Upper lobe of left lung (tissue), 6 donors: Measurements from ENCODE around the gene ABCD1. TPM values are rescaled to one million over a fixed set of nuclear protein-coding genes. Genes with fewer than 3 reads are reported as not detected.
"Not testable (repeated sequence)": the region's sequence is repeated elsewhere in the genome, so short reads cannot be mapped to it uniquely, and the experiment has no call there.

Experiments
- ATAC-seq, 2 donors: fragments of 200-7000 bp; cut with Tn5 transposase; one replicate each; pipeline ENCODE4 v1.9.1; 2022; ENCODE audit warnings: mild to moderate bottlenecking in 2 of 2, moderate library complexity in 2 of 2; ENCODE audit not compliant: low FRiP score in 2 of 2
- DNase-seq, 2 donors: peaks; one replicate each; pipeline ENCODE4 v3.0.0-alpha.2; 2019 to 2020
- H3K27ac ChIP-seq, 4 donors: fragments of 200-600 bp; sonication (generic); one replicate each; pipeline ENCODE4 v1.5.1; 2016 to 2019
- H3K27me3 ChIP-seq, 4 donors: fragments of 200-600 bp; sonication (generic); one replicate each; pipeline ENCODE4 v1.5.1; 2017 to 2019
- H3K36me3 ChIP-seq, 4 donors: fragments of 200-600 bp; sonication (generic); one replicate each; pipeline ENCODE4 v1.5.1; 2016 to 2019
- H3K4me1 ChIP-seq, 4 donors: fragments of 200-600 bp; sonication (generic); one replicate each; pipeline ENCODE4 v1.5.1; 2018 to 2019
- H3K4me3 ChIP-seq, 4 donors: fragments of 200-600 bp; sonication (generic); one replicate each; pipeline ENCODE4 v1.5.1; 2017 to 2019; ENCODE audit warnings: mild to moderate bottlenecking in 2 of 4, moderate library complexity in 1 of 4
- H3K9me3 ChIP-seq, 4 donors: fragments of 200-600 bp; sonication (generic); one replicate each; pipeline ENCODE4 v1.5.1; 2018 to 2019
- EP300 ChIP-seq, 4 donors: sonication (generic); formaldehyde crosslinking; IDR thresholded peaks; one replicate each; pipeline ENCODE4 v1.5.1; 2017; ENCODE audit warnings: antibody characterized with exemption in 4 of 4, control low read depth in 2 of 4
- POLR2A ChIP-seq, 4 donors: fragments of 450-650 bp; IDR thresholded peaks; one replicate each; pipeline ENCODE4 v1.5.1; 2016 to 2017; ENCODE audit warnings: antibody characterized with exemption in 4 of 4, mild to moderate bottlenecking in 2 of 4
- POLR2AphosphoS5 ChIP-seq, 2 donors: sonication (generic); formaldehyde crosslinking; IDR thresholded peaks; one replicate each; pipeline ENCODE4 v1.5.1; 2017; ENCODE audit warnings: antibody characterized with exemption in 2 of 2
- WGBS, 2 donors: methylation state at CpG; one replicate each; pipeline ENCODE4 v1.1.5; 2017 to 2018; 5-methylcytosine and 5-hydroxymethylcytosine counted together
- total RNA-seq, 6 donors: library from RNA; depleted of rRNA in 4 of 6; stranded (reverse); fragments of >200 nt in 4 of 6; gene quantifications; one replicate each; pipeline versions ENCODE4 v1.1.0 to v1.2.1, GENCODE V29; 2016 to 2021
- TF ChIP-seq, protein P1 (sequence below), 6 experiments: fragments of 450-650 bp in 4 of 6; fragments of 200-600 bp in 2 of 6; sonication (generic) in 2 of 6; IDR thresholded peaks; one replicate each; pipeline ENCODE4 v1.5.1; 2016 to 2019; ENCODE audit warnings: antibody characterized with exemption in 6 of 6
- donor health status: DM: no; HTN: no; CAD: no; lungs with moderate emphysema.
- donor health status: DM: no; HTN: yes; CAD: no; lungs with severe emphysema.

Gene ABCD1
- total RNA-seq, 6 donors from 2014 or later = 9.8 to 28.1 (median 17.9) TPM

DNA sequence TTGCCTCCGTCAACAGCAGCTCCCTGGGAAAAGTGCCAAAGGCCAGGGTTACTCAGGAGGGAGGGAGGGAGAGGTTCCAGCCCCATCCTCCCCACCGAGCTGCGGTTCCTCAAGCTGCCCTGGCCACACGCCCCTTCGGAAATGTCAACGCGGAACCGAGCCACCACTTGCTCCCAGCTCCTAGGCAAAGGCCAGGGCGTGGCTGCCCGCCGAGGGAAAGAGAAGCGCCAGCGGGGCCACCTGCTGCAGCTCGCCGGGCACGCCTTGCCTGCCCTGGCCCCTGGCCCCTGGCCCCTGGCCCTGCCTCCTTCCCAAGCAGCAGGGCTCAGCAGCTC, 21.7 kb upstream of the ABCD1 start:
- H3K4me1 ChIP-seq = peaks cover 0 to 8% (median 2%) of the 10 kb centered on the region in 4 donors
- TF ChIP-seq POLR2AphosphoS5 (IDR thresholded peaks at IDR 0.05) = no peak
- TF ChIP-seq, protein P1, sequence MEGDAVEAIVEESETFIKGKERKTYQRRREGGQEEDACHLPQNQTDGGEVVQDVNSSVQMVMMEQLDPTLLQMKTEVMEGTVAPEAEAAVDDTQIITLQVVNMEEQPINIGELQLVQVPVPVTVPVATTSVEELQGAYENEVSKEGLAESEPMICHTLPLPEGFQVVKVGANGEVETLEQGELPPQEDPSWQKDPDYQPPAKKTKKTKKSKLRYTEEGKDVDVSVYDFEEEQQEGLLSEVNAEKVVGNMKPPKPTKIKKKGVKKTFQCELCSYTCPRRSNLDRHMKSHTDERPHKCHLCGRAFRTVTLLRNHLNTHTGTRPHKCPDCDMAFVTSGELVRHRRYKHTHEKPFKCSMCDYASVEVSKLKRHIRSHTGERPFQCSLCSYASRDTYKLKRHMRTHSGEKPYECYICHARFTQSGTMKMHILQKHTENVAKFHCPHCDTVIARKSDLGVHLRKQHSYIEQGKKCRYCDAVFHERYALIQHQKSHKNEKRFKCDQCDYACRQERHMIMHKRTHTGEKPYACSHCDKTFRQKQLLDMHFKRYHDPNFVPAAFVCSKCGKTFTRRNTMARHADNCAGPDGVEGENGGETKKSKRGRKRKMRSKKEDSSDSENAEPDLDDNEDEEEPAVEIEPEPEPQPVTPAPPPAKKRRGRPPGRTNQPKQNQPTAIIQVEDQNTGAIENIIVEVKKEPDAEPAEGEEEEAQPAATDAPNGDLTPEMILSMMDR (IDR thresholded peaks at IDR 0.05) = no peak
- TF ChIP-seq EP300 (IDR thresholded peaks at IDR 0.05) = no peak
- no peaks in the 10 kb centered on the region for H3K27me3 ChIP-seq
- WGBS, 2 donors = 66 to 73% methylated on average over 9 to 16 of the region's 16 CpGs
- ATAC-seq (no peak), DNase-seq (peak; percentile 50 to 63)
- H3K9me3 ChIP-seq = no peaks in the 10 kb centered on the region
- no peak overlapping the region for H3K27ac ChIP-seq
- no peak overlapping the region for H3K4me3 ChIP-seq
- H3K36me3 ChIP-seq = peaks cover 0 to 59% (median 17%) of the 10 kb centered on the region in 4 donors

DNA sequence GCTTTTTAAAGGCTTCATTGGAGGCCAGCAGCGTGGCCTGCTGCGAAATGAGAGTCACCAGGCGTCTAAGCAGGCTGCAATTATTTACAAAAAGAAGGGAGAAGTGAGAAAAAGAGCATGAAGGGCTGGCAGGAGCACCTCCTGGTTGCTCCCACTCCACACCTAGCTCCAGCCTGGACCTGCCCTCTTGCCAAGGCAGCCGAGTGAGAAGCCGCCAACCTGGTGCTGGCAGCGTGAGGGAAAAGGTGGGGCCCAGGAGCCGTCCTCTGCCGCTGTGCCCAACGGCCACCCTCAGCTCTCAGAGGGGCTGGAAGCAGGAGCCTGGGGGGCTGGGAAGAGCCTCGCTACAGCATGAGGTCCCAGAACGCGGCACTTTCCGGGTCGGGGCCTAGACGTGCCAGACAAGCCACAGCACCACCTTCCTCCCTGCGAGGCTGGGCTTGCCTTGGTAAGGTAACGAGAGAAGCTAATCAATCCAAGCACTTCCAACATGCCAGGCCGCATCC, 20.6 kb upstream of the ABCD1 start:
- ATAC-seq (no peak), DNase-seq (no peak)
- no peak overlapping the region for H3K27ac ChIP-seq
- TF ChIP-seq POLR2A (IDR thresholded peaks at IDR 0.05) (no peak), POLR2AphosphoS5 (IDR thresholded peaks at IDR 0.05) (no peak), EP300 (IDR thresholded peaks at IDR 0.05) (no peak)
- TF ChIP-seq, protein P1 (IDR thresholded peaks at IDR 0.05) = no peak
- H3K36me3 ChIP-seq = peaks cover 0 to 58% (median 17%) of the 10 kb centered on the region in 4 donors
- H3K9me3 ChIP-seq = no peaks in the 10 kb centered on the region
- 84 to 100% methylated on average over 7 to 16 of the region's 18 CpGs for WGBS, 2 donors
- H3K4me3 ChIP-seq = no peak overlapping the region
- peaks cover 0 to 8% (median 2%) of the 10 kb centered on the region in 4 donors for H3K4me1 ChIP-seq
- H3K27me3 ChIP-seq = no peaks in the 10 kb centered on the region

DNA sequence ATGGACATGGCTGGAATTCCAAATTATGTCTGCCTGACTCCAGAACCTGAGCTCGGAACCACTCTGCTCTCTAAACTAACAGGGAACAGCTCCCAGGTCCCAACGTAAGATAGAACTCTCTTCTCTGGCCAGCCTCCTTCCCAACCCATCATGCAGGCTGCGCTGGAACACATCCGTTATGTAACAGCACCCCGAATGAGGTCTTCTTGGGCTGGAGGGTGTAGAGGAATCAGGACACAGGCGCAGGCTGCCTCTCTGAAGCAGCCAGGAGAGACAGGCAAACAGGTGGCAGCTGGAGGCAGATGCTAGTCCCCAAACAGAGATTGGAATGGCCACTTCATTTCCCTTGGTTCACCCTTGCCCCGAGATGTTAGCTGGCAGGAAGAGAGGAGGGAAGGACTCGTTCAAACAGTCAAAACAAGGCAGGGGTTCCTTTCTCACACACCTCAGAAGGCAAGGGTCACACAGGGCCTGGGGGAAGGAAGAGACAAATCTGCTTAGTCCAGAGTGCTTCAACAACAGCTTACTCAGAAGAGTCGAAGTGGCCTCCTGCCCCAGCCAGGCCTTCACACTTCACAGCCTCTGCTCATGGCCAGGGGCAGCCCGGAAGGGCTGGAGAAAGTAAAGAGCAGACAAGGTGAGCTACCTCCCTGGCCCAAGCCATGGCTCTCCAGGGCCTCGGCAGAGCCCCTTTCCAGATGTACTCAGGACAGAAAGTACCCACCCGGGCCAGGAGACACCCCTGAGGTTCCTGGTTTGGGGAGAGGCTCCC, 19.8 kb upstream of the ABCD1 start:
- H3K9me3 ChIP-seq, DNase-seq, ATAC-seq, H3K4me3 ChIP-seq, H3K27me3 ChIP-seq, H3K27ac ChIP-seq, H3K4me1 ChIP-seq: not testable (repeated sequence)
- peaks cover 0 to 58% (median 18%) of the 10 kb centered on the region in 4 donors for H3K36me3 ChIP-seq
- WGBS, 2 donors = 71 to 80% methylated on average over 1 to 12 of the region's 12 CpGs

DNA sequence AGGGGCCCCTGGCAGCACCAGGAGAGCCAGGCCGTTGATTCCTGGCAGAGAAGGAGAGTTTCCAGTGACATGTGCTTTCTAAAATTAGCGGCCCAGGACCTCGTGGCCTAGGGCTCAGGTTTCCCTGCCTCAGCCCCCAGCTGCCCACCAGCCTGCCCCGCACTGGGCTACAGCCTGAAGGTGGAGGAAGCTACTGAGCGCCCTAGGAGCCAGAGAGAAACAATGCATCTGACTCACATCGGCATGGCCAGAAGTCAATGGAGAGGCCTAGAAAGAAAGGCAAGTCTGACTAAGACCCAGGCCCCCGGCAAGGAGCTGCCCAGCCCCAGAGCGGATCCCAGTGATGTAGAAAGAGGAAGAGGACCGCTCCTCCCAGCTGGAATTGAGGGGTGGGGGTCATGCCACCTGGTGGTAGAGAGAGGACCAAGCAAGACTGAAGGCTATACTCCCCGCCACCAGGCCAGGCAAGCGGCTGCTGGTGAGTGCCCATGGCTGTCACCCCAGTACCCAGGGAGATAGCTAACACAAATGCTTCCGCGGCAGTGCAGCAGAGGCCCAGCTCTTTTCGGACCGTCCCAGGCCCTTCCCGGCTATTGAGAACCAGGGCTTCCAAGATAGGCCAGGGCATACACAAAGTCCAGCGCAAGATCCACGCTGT, 19.1 kb upstream of the ABCD1 start:
- ATAC-seq, H3K27me3 ChIP-seq, H3K4me1 ChIP-seq, H3K9me3 ChIP-seq, DNase-seq, H3K4me3 ChIP-seq, H3K27ac ChIP-seq: not testable (repeated sequence)
- H3K36me3 ChIP-seq = peaks cover 0 to 62% (median 21%) of the 10 kb centered on the region in 4 donors
- WGBS, 2 donors = 87% methylated on average over 18 of the region's 18 CpGs; no CpG with 5 or more reads in 1 of the 2 donors

DNA sequence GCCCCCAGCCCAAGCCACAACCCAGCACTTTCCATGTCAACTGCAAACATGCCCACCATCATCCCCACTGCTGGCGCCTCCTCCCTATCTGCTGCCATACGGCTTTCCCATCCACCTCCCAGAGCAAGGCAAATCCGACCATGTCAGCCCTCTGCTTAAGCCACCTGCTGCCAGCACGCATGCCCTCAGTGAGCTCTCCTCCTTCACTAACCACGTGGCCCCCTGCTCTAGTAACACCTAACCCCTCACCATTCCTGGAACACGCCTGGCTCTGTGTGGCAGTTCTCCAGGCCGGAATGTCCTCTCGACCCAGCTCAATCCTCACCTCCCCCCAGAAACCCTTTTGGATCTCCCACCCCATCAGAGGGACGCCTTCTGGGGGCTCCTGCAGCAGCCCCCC, 17.9 kb upstream of the ABCD1 start:
- H3K4me1 ChIP-seq = peaks cover 0 to 8% (median 2%) of the 10 kb centered on the region in 4 donors
- H3K4me3 ChIP-seq = no peak overlapping the region
- no peak overlapping the region for H3K27ac ChIP-seq
- WGBS, 2 donors = 80 to 92% methylated on average over 9 of the region's 9 CpGs
- no peaks in the 10 kb centered on the region for H3K9me3 ChIP-seq
- peaks cover 0 to 53% (median 17%) of the 10 kb centered on the region in 4 donors for H3K36me3 ChIP-seq
- no peaks in the 10 kb centered on the region for H3K27me3 ChIP-seq
- DNase-seq (no peak), ATAC-seq (no peak)
- TF ChIP-seq EP300 (IDR thresholded peaks at IDR 0.05) = no peak
- TF ChIP-seq, protein P1 (IDR thresholded peaks at IDR 0.05) = no peak
- no peak for TF ChIP-seq POLR2A (IDR thresholded peaks at IDR 0.05)
- no peak for TF ChIP-seq POLR2AphosphoS5 (IDR thresholded peaks at IDR 0.05)
